ENCODE measurements around the gene GALNT18.

GALNT18 gene

GRCh38 chr11:11265994-11266606 is 355.7 kb downstream of the GALNT18 start:
- Histone ChIP-seq H3K4me3 (ENCODE audit: control insufficient read depth in 1 of 7, extremely low read depth in 1 of 7, insufficient read depth in 4 of 7, low read depth in 2 of 7, low read length in 6 of 7) (no peak overlapping the region), H3K9me3 (ENCODE audit: control extremely low read depth in 1 of 5, control insufficient read depth in 4 of 5, insufficient read depth in 2 of 5, low read depth in 1 of 5, low read length in 4 of 5) (no peaks in the 10 kb centered on the region), H3K36me3 (ENCODE audit: control insufficient read depth in 4 of 4, insufficient read depth in 4 of 4, low read length in 3 of 4) (no peaks in the 10 kb centered on the region), H3K4me1 (ENCODE audit: control extremely low read depth in 1 of 4, control insufficient read depth in 4 of 4, insufficient read depth in 4 of 4, low read length in 3 of 4) (peaks cover 0 to 12% (median 2%) of the 10 kb centered on the region in 4 experiments), H3K27me3 (replicated peaks in 2 of 5; ENCODE audit: control insufficient read depth in 4 of 5, insufficient read depth in 5 of 5, low read length in 4 of 5) (no peaks in the 10 kb centered on the region), H3K27ac (ENCODE audit: insufficient read depth in 1 of 2, low read depth in 1 of 2, low read length in 2 of 2, poor library complexity in 1 of 2, severe bottlenecking in 2 of 2) (no peak overlapping the region)
- DNase-seq = peak in 2 of 3 donors; percentile 46 to 55
- WGBS (ENCODE audit: insufficient coverage) = 93% methylated on average over 3 of the region's 8 CpGs
- POLR2A ChIA-PET = no interaction called here
- CTCF ChIA-PET = interaction anchor here (0.9 to 1.4 kb wide), 3 partner anchors 9 to 692 kb away, joined by 3 to 4 read pairs (median 3); no protein-coding TSS in a partner anchor

GRCh38 chr11:11265320-11265719 is 356.5 kb downstream of the GALNT18 start:
- Histone ChIP-seq H3K4me3 (ENCODE audit: control insufficient read depth in 1 of 7, extremely low read depth in 1 of 7, insufficient read depth in 4 of 7, low read depth in 2 of 7, low read length in 6 of 7) (no peak overlapping the region), H3K27ac (ENCODE audit: insufficient read depth in 1 of 2, low read depth in 1 of 2, low read length in 2 of 2, poor library complexity in 1 of 2, severe bottlenecking in 2 of 2) (no peak overlapping the region), H3K9me3 (ENCODE audit: control extremely low read depth in 1 of 5, control insufficient read depth in 4 of 5, insufficient read depth in 2 of 5, low read depth in 1 of 5, low read length in 4 of 5) (no peaks in the 10 kb centered on the region), H3K4me1 (ENCODE audit: control extremely low read depth in 1 of 4, control insufficient read depth in 4 of 4, insufficient read depth in 4 of 4, low read length in 3 of 4) (peaks cover 0 to 12% (median 2%) of the 10 kb centered on the region in 4 experiments), H3K36me3 (ENCODE audit: control insufficient read depth in 4 of 4, insufficient read depth in 4 of 4, low read length in 3 of 4) (no peaks in the 10 kb centered on the region), H3K27me3 (replicated peaks in 2 of 5; ENCODE audit: control insufficient read depth in 4 of 5, insufficient read depth in 5 of 5, low read length in 4 of 5) (no peaks in the 10 kb centered on the region)
- WGBS (ENCODE audit: insufficient coverage) = 60% methylated on average over 1 of the region's 3 CpGs
- ChIA-PET CTCF (no interaction called here), POLR2A (no interaction called here)
- peak in 2 of 3 donors; percentile 39 to 43 for DNase-seq

GRCh38 chr11:11263238-11264005 is 358.4 kb downstream of the GALNT18 start:
- Histone ChIP-seq H3K4me1 (ENCODE audit: control extremely low read depth in 1 of 4, control insufficient read depth in 4 of 4, insufficient read depth in 4 of 4, low read length in 3 of 4) (peaks cover 0 to 8% (median 2%) of the 10 kb centered on the region in 4 experiments), H3K27me3 (replicated peaks in 2 of 5; ENCODE audit: control insufficient read depth in 4 of 5, insufficient read depth in 5 of 5, low read length in 4 of 5) (peaks cover 0 to 3% (median 0%) of the 10 kb centered on the region in 5 experiments), H3K36me3 (ENCODE audit: control insufficient read depth in 4 of 4, insufficient read depth in 4 of 4, low read length in 3 of 4) (no peaks in the 10 kb centered on the region), H3K27ac (ENCODE audit: insufficient read depth in 1 of 2, low read depth in 1 of 2, low read length in 2 of 2, poor library complexity in 1 of 2, severe bottlenecking in 2 of 2) (no peak overlapping the region), H3K9me3 (ENCODE audit: control extremely low read depth in 1 of 5, control insufficient read depth in 4 of 5, insufficient read depth in 2 of 5, low read depth in 1 of 5, low read length in 4 of 5) (no peaks in the 10 kb centered on the region), H3K4me3 (ENCODE audit: control insufficient read depth in 1 of 7, extremely low read depth in 1 of 7, insufficient read depth in 4 of 7, low read depth in 2 of 7, low read length in 6 of 7) (no peak overlapping the region)
- POLR2A ChIA-PET = interaction anchor here (0.6 kb wide), 1 partner anchor 586 kb away, joined by 3 read pairs; no protein-coding TSS in a partner anchor
- CTCF ChIA-PET = interaction anchor here (1.2 kb wide), 1 partner anchor 524 kb away, joined by 3 read pairs; no protein-coding TSS in a partner anchor
- WGBS (ENCODE audit: insufficient coverage) = 37% methylated on average over 7 of the region's 8 CpGs
- DNase-seq = peak in 1 of 3 donors; percentile 10

- ChIA-PET POLR2A (no interaction called here), CTCF (interaction anchor here (1.2 kb wide), 1 partner anchor 525 kb away, joined by 3 read pairs; no protein-coding TSS in a partner anchor)
- Histone ChIP-seq H3K27me3 (replicated peaks in 2 of 5; ENCODE audit: control insufficient read depth in 4 of 5, insufficient read depth in 5 of 5, low read length in 4 of 5) (peaks cover 0 to 3% (median 0%) of the 10 kb centered on the region in 5 experiments), H3K9me3 (ENCODE audit: control extremely low read depth in 1 of 5, control insufficient read depth in 4 of 5, insufficient read depth in 2 of 5, low read depth in 1 of 5, low read length in 4 of 5) (no peaks in the 10 kb centered on the region), H3K4me1 (ENCODE audit: control extremely low read depth in 1 of 4, control insufficient read depth in 4 of 4, insufficient read depth in 4 of 4, low read length in 3 of 4) (peaks cover 0 to 5% (median 2%) of the 10 kb centered on the region in 4 experiments), H3K36me3 (ENCODE audit: control insufficient read depth in 4 of 4, insufficient read depth in 4 of 4, low read length in 3 of 4) (no peaks in the 10 kb centered on the region), H3K4me3 (ENCODE audit: control insufficient read depth in 1 of 7, extremely low read depth in 1 of 7, insufficient read depth in 4 of 7, low read depth in 2 of 7, low read length in 6 of 7) (no peak overlapping the region), H3K27ac (ENCODE audit: insufficient read depth in 1 of 2, low read depth in 1 of 2, low read length in 2 of 2, poor library complexity in 1 of 2, severe bottlenecking in 2 of 2) (no peak overlapping the region)
- DNase-seq = no peak
- 93% methylated on average over 3 of the region's 5 CpGs for WGBS (ENCODE audit: insufficient coverage)
Observed at GRCh38 chr11:11262171-11262920, 359.5 kb downstream of the GALNT18 start.

- H3K27me3 ChIP-seq (replicated peaks in 2 of 5; ENCODE audit: control insufficient read depth in 4 of 5, insufficient read depth in 5 of 5, low read length in 4 of 5) = peaks cover 0 to 3% (median 0%) of the 10 kb centered on the region in 5 experiments
- no peaks in the 10 kb centered on the region for H3K36me3 ChIP-seq (ENCODE audit: control insufficient read depth in 4 of 4, insufficient read depth in 4 of 4, low read length in 3 of 4)
- POLR2A ChIA-PET = no interaction called here
Observed at GRCh38 chr11:11261629-11262028, 360.2 kb downstream of the GALNT18 start.

GRCh38 chr11:11260903-11261302 is 360.9 kb downstream of the GALNT18 start:
- Histone ChIP-seq H3K4me3 (ENCODE audit: control insufficient read depth in 1 of 7, extremely low read depth in 1 of 7, insufficient read depth in 4 of 7, low read depth in 2 of 7, low read length in 6 of 7) (no peak overlapping the region), H3K27ac (ENCODE audit: insufficient read depth in 1 of 2, low read depth in 1 of 2, low read length in 2 of 2, poor library complexity in 1 of 2, severe bottlenecking in 2 of 2) (no peak overlapping the region), H3K4me1 (ENCODE audit: control extremely low read depth in 1 of 4, control insufficient read depth in 4 of 4, insufficient read depth in 4 of 4, low read length in 3 of 4) (peaks cover 0 to 5% (median 2%) of the 10 kb centered on the region in 4 experiments), H3K9me3 (ENCODE audit: control extremely low read depth in 1 of 5, control insufficient read depth in 4 of 5, insufficient read depth in 2 of 5, low read depth in 1 of 5, low read length in 4 of 5) (no peaks in the 10 kb centered on the region), H3K36me3 (ENCODE audit: control insufficient read depth in 4 of 4, insufficient read depth in 4 of 4, low read length in 3 of 4) (no peaks in the 10 kb centered on the region), H3K27me3 (replicated peaks in 2 of 5; ENCODE audit: control insufficient read depth in 4 of 5, insufficient read depth in 5 of 5, low read length in 4 of 5) (peaks cover 0 to 3% (median 0%) of the 10 kb centered on the region in 5 experiments)
- POLR2A ChIA-PET = no interaction called here
- no peak for DNase-seq
- WGBS (ENCODE audit: insufficient coverage) = 100% methylated on average over 1 of the region's 4 CpGs
- CTCF ChIA-PET = no interaction called here

More at GRCh38 chr11:11261629-11262028, 360.2 kb downstream of the GALNT18 start:
- no peak overlapping the region for H3K4me3 ChIP-seq (ENCODE audit: control insufficient read depth in 1 of 7, extremely low read depth in 1 of 7, insufficient read depth in 4 of 7, low read depth in 2 of 7, low read length in 6 of 7)
- H3K9me3 ChIP-seq (ENCODE audit: control extremely low read depth in 1 of 5, control insufficient read depth in 4 of 5, insufficient read depth in 2 of 5, low read depth in 1 of 5, low read length in 4 of 5) = no peaks in the 10 kb centered on the region
- 75% methylated on average over 3 of the region's 5 CpGs for WGBS (ENCODE audit: insufficient coverage)
- CTCF ChIA-PET = no interaction called here
- H3K27ac ChIP-seq (ENCODE audit: insufficient read depth in 1 of 2, low read depth in 1 of 2, low read length in 2 of 2, poor library complexity in 1 of 2, severe bottlenecking in 2 of 2) = no peak overlapping the region
- no peak for DNase-seq
- H3K4me1 ChIP-seq (ENCODE audit: control extremely low read depth in 1 of 4, control insufficient read depth in 4 of 4, insufficient read depth in 4 of 4, low read length in 3 of 4) = peaks cover 0 to 5% (median 2%) of the 10 kb centered on the region in 4 experiments

Measured in common myeloid progenitor, CD34-positive (primary cell).